ENCODE results near the gene CHST15.

DNA sequence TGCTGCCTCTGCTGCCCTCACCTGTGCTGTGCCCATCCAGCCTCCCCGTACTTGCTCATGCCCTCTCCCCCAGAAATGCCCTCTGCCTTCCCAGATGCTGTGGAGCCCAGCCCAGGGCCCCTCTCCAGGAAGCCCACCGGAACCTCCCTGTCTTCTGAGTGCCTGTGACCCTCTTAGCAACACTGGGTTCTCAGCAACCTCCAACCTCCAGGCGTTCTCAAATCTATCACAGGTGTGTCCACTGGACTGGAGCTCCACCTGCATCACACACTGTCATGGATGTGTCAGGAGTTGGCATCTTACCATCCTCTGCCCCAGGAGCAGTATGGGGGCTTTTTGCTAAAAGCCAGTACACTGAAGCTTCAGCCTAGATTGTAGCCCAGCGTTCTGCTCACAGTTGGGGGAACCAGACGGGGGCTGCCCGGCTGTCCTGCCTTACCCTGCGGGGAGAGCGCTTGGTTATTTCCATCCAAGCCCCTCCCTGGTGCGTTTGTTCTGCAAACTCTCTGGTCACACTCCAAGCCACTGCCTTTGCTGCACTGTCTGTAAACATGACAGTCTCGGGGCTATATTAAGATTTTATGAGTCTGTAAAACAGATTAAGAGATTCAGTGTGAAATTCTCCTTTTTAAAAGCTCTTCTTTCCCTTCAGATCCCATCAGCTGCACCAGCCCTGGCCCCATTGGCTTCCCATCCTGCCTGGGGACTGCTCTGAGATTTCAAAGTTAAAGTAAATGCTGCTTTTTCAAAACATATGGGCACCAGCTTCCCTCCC is 130.5 kb downstream of the CHST15 start:
- TF ChIP-seq POLR2A (IDR thresholded peaks at IDR 0.05) = no peak
- TF ChIP-seq POLR2AphosphoS5 (IDR thresholded peaks at IDR 0.05; ENCODE audit: insufficient read depth in 1 of 2, low read depth in 1 of 2) = no peak
- TF ChIP-seq, protein P1, sequence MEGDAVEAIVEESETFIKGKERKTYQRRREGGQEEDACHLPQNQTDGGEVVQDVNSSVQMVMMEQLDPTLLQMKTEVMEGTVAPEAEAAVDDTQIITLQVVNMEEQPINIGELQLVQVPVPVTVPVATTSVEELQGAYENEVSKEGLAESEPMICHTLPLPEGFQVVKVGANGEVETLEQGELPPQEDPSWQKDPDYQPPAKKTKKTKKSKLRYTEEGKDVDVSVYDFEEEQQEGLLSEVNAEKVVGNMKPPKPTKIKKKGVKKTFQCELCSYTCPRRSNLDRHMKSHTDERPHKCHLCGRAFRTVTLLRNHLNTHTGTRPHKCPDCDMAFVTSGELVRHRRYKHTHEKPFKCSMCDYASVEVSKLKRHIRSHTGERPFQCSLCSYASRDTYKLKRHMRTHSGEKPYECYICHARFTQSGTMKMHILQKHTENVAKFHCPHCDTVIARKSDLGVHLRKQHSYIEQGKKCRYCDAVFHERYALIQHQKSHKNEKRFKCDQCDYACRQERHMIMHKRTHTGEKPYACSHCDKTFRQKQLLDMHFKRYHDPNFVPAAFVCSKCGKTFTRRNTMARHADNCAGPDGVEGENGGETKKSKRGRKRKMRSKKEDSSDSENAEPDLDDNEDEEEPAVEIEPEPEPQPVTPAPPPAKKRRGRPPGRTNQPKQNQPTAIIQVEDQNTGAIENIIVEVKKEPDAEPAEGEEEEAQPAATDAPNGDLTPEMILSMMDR (IDR thresholded peaks at IDR 0.05) = no peak

All from vagina (tissue), 2 donors.